HG02678 (cell line): ENCODE measurements around the gene SPP1.
"Not testable (repeated sequence)": the region's sequence is repeated elsewhere in the genome, so short reads cannot be mapped to it uniquely, and the experiment has no call there.

Experiments
- ATAC-seq: cut with Tn5 transposase; IDR thresholded peaks from one replicate; pipeline ENCODE4 v1.9.1; 2021; ENCODE audit warnings: mild to moderate bottlenecking, moderate library complexity; ENCODE audit not compliant: unreplicated experiment

Gene SPP1

DNA sequence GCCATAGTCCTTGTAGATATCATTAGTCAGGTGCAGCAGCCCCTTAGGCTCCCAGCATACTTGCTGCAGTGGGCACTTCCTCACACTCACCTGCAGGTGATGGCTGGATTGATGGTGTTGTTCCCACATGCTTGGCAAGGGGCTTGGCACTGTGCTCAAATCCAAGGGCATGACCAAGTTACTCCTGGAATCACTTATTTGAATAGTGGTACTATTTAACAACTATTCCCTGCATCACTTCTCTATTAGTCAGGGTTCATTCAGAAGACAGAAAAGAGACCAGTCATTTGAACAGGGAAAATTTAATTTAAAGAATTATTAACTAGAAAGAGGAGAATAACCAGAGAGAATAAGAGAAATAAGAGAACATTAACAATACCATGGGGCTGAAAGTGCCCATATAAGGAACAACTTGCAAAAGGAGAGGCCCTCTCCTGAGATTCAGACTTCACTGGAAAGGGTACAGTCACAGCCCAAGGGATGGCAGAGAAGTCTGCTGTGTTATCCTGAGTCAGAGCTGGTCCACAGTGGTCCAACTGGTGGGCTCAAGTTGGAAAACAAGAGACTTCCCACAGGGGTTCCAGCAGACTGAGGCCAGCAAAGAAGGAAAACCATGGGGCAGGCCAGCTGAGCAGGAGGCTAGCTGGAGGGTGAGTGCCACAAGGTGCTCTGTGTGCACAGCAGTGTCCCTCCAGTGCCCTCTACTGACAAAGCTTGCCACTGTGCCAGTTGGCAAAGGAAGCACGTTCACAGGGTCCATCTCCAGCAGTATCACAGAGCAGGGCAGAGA, 9.8 kb downstream of the SPP1 start:
- peak; percentile 88 for ATAC-seq

DNA sequence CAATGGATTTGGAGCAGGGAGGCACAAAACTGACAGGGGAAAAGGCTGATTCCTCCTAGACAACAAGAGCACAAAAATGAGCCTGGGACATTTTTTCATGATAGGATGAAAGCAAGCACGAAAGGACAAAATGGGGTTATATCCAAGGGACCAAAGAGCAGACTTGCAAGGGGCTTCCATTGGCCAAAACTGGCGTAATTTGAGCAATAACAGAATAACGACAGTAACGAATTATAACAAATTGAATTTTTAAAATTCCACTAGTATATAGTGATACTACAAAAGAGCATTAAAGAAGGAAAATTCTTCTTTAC, 10.3 kb downstream of the SPP1 start:
- ATAC-seq, result no peak

DNA sequence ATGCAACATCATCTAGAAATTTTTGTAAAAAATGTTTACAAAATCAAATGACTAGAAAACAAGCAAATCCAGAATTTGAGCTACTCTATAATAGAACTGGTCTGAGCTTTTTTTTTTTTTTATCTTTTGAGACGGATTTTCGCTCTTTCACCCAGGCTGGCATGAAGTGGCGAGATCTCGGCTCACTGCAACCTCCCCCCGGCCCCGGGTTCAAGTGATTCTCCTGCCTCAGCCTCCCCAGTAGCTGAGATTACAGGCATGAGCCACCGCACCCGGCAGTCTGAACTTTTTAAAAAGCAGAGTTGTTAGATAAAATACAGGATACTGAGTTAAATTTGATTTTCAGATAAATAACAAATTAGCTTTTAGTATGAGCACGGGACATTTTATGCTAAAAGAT, 11.0 kb downstream of the SPP1 start:
- no peak for ATAC-seq

DNA sequence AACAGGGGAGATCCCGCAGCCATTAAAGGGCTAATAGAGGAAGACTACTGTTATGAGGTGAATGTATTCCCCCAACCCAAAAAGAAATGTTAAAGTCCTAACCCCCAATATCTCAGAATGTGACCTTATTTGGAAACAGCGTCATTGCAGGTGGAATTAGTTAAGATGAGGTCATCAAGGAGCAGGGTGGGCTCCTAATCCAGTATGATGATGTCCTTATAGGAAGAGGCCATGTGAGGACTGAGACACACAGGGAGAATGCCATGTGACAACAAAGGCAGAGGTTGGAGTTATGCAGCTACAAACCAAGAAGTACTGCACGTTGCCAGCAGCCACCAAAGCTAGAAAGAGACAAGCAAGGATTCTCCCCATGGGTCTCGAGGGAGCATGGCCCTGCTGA, 14.3 kb downstream of the SPP1 start:
- no peak for ATAC-seq

DNA sequence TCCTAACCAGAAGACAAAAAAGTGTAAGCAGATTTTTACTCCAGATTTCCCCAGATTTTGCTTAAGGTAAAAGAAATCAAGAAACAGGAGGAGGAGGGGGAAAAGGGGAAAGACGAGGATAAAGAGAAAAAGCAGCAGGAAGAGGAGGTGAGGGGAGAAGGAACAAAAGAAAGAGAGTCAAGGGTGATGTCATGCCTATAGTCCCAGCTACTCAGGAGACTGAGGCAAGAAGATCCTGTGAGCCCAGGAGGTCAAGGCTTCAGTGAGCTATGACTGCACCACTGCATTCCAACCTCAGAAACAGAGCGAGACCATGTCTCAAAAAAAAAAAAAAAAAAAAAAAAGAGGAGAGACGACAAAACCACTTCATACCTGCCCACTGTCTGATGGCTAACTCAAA, 19.9 kb downstream of the SPP1 start:
- ATAC-seq, result no peak

- ATAC-seq, result not testable (repeated sequence)
Measured at GRCh38 chr4:87999191-87999691, 23.7 kb downstream of the SPP1 start.

- ATAC-seq, result no peak
Measured at GRCh38 chr4:88001871-88002270, 26.4 kb downstream of the SPP1 start.

DNA sequence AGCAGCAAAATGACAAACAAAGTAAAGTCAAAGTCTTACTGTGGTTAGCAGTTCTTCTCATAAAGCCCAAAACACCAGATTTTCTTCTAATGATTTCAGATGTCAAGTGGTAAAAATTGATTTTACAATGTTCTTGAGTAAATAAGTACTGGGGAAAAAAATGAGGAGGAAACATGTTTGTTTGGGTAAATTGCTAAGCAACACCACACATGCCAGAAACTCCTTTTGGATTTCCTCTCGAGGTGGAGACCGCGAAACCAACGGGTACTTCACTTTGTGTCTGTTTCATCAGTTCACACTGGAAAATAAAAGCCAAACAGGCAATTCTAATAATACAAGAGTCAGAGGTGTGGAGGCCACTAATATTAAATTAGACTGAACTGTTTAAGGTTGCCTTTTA, 27.3 kb downstream of the SPP1 start:
- ATAC-seq, result no peak

GRCh38 chr4:88003261-88003660, 27.7 kb downstream of the SPP1 start:
- ATAC-seq, result no peak

DNA sequence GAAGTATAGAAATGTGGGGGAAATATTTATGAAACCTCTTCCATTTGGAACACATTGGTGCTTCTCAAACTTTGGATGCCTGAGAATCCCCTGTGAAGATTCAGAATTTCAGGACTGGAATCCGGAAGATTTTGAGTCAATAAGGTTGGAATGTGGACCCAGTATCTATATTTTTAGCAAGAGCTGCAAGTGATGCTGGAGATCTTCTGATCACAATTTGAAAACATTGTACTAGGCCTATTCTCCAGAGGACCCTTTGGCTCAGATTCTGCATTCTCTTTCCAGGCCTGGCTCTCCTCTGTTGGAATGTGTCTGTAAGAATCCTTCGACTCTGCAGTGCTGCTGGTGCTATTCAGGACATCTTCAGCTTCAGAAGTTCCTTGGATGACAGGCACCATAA, 29.6 kb downstream of the SPP1 start:
- ATAC-seq, result no peak

DNA sequence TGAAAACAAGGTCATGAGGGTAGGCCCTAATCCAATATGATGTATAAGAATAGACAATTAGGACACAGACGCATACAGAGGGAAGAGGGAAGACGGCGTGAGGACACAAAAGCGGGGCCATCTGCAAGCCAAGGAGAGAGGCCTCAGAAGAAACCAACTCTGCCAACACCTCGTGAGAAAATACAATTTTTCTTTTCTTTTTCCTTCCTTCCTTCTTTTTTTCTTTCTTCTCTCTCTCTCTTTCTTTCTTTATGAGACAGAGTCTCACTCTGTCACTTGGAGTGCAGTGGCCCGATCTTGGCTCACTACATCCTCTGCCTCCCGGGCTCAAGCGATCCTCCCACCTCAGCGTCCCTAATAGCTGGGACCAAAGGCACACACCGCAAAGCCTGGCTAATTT, 30.4 kb downstream of the SPP1 start:
- ATAC-seq, result no peak

- ATAC-seq, result no peak
Measured at GRCh38 chr4:88006956-88007303, 31.4 kb downstream of the SPP1 start.

- peak; percentile 88 for ATAC-seq
Measured at GRCh38 chr4:88007304-88008121, 32.0 kb downstream of the SPP1 start, which contains the start of gene PKD2. PKD2 (plus strand) TSS chr4:88007635; CDS start chr4:88007734, 99 bp downstream.

DNA sequence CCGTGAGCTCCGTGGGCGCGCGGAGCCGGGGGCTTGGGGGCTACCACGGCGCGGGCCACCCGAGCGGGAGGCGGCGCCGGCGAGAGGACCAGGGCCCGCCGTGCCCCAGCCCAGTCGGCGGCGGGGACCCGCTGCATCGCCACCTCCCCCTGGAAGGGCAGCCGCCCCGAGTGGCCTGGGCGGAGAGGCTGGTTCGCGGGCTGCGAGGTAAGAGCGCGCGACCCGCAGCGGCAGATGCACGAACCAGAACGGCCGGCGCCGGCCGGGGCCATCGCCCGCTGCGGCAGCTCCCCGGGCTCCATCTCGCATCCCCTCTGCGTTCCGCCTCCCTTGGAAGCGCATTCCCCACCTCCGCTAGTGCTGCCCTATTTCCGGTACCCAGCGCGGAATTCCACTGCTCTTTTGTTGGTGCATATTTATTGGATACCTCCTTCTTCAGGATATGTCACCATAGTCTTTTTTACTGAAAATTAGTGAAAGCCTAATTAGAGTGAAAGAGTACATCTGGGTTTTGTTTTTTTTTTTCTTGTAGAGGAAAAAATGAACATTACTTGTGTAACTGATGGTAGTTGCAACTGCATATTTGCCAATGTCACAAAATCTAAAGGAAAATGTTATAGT, 32.7 kb downstream of the SPP1 start:
- peak; percentile 34 for ATAC-seq

- no peak for ATAC-seq
Measured at GRCh38 chr4:88008743-88009171, 33.2 kb downstream of the SPP1 start.

- ATAC-seq, result no peak
Measured at GRCh38 chr4:88009871-88010270, 34.4 kb downstream of the SPP1 start.

DNA sequence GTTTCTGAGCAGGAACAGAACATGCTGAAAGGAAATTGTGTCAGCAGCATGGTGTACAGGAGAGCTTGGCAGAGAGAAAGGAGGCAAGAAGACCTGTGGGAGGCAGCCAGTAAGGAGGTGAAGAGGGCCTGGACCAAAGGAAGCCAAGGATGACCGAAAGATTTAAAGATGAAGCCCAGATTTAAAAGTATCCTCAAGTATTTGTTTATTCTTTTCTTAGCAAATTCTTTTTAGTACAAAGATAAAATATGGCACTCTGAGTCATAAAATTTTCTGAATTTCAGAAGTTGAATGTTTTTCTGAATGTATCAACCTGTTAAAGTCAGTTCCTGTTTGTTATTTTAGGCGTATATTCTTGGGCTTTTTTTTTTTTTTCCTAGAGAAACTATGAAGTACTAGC, 35.5 kb downstream of the SPP1 start:
- ATAC-seq, result no peak

GRCh38 chr4:88012647-88013046, 37.1 kb downstream of the SPP1 start:
- peak; percentile 47 for ATAC-seq

- no peak for ATAC-seq
Measured at GRCh38 chr4:88014386-88014905, 38.9 kb downstream of the SPP1 start.

DNA sequence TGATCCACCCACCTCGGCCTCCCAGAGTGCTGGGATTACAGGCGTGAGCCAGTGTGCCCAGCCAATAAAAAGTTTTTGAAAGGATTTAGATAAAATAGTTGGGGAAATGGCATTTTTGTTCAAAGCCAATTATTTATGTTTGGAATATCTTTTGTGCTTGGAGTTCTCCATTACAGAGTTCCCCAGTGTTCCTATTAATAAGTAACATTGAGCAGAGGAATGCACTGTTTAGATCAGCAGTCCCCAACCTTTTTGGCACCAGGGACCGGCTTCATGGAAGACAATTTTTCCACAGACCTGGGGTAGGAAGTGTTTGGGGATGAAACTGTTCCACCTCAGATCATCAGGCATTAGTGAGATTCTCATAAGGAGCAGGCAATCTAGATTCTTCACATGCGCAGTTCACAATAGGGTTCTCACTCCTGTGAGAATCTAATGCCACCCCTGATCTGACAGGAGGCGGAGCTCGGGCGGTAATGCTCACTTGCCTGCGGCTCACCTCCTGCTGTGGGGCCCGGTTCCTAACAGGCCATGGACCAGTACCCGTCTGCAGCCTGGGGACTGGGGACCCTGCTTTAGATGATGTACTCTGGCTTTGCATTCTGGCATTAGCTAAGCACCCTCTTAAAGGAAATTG, 40.3 kb downstream of the SPP1 start:
- ATAC-seq, result no peak
